HepG2 (cell line): ENCODE results near the gene SPTBN4. TPM values are rescaled to one million over a fixed set of nuclear protein-coding genes. Genes with fewer than 3 reads are reported as not detected.

ENCODE experiments used
- AKAP8 ChIP-seq: sonication (generic); formaldehyde crosslinking; IDR thresholded peaks from 2 replicates; pipeline ENCODE4 v1.5.1; 2020; ENCODE audit warnings: mild to moderate bottlenecking, missing genetic modification reagents
- DZIP1 ChIP-seq: sonication (generic); formaldehyde crosslinking; IDR thresholded peaks from 2 replicates; pipeline ENCODE4 v1.5.0; 2020; ENCODE audit warnings: mild to moderate bottlenecking, missing genetic modification reagents
- FOXA3 ChIP-seq: IDR thresholded peaks from 2 replicates; pipeline ENCODE4 v1.6.1; 2016; ENCODE audit warnings: missing genetic modification reagents, missing compliant biosample characterization
- JUND ChIP-seq: sonication (generic); formaldehyde crosslinking; IDR thresholded peaks from 2 replicates; pipeline ENCODE4 v1.8.0; 2022; ENCODE audit warnings: mild to moderate bottlenecking, missing genetic modification reagents
- KMT2B ChIP-seq: IDR thresholded peaks from 2 replicates; pipeline ENCODE4 v1.6.1; 2016; ENCODE audit warnings: missing genetic modification reagents, missing compliant biosample characterization
- MAFK ChIP-seq, 2 experiments: IDR thresholded peaks in 1 of 2; conservative IDR thresholded peaks in 1 of 2; 2 replicates each; pipeline ENCODE4 v1.6.1; 2011; ENCODE audit warnings: improper control_type of control experiment in 2 of 2, low read length in 2 of 2
- NR2F6 ChIP-seq, 2 experiments: IDR thresholded peaks; 2 replicates each; pipeline ENCODE4 v1.6.1; 2016; ENCODE audit warnings: antibody characterized with exemption in 1 of 2, mild to moderate bottlenecking in 1 of 2
- RAD51 ChIP-seq: fragments of 450-650 bp; IDR thresholded peaks from 2 replicates; pipeline ENCODE4 v1.6.1; 2016; ENCODE audit warnings: borderline replicate concordance
- RELA ChIP-seq: sonication (generic); formaldehyde crosslinking; IDR thresholded peaks from 2 replicates; pipeline ENCODE4 v1.4.0; 2020; ENCODE audit warnings: missing genetic modification reagents
- SP1 ChIP-seq, 2 experiments: fragments of 450-650 bp in 1 of 2; sonication (generic) in 1 of 2; formaldehyde crosslinking in 1 of 2; IDR thresholded peaks; 2 replicates each; pipeline versions ENCODE4 v1.4.0 to v1.6.1; 2016 to 2020; ENCODE audit warnings: missing genetic modification reagents in 1 of 2
- SP140L ChIP-seq: sonication (generic); formaldehyde crosslinking; IDR thresholded peaks from 2 replicates; pipeline ENCODE4 v1.4.0; 2020; ENCODE audit warnings: missing genetic modification reagents, borderline replicate concordance
- ZBTB21 ChIP-seq: sonication (generic); formaldehyde crosslinking; IDR thresholded peaks from 2 replicates; pipeline ENCODE4 v1.4.0; 2020; ENCODE audit warnings: missing genetic modification reagents
- ZMAT3 ChIP-seq: sonication (generic); formaldehyde crosslinking; conservative IDR thresholded peaks from 2 replicates; pipeline ENCODE4 v1.7.0; 2021; ENCODE audit warnings: missing genetic modification reagents
- ZMYM4 ChIP-seq: sonication (generic); formaldehyde crosslinking; IDR thresholded peaks from 2 replicates; pipeline ENCODE4 v1.8.1; 2023; ENCODE audit warnings: mild to moderate bottlenecking, missing genetic modification reagents
- ZNF121 ChIP-seq: sonication (generic); formaldehyde crosslinking; IDR thresholded peaks from 2 replicates; pipeline ENCODE4 v1.5.0; 2020; ENCODE audit warnings: mild to moderate bottlenecking, missing genetic modification reagents
- ZNF362 ChIP-seq: sonication (generic); formaldehyde crosslinking; IDR thresholded peaks from 2 replicates; pipeline ENCODE4 v1.4.0; 2020; ENCODE audit warnings: missing genetic modification reagents, mild to moderate bottlenecking, borderline replicate concordance
- ZNF562 ChIP-seq: sonication (generic); formaldehyde crosslinking; IDR thresholded peaks from 2 replicates; pipeline ENCODE4 v1.8.0; 2022; ENCODE audit warnings: missing genetic modification reagents, borderline replicate concordance
- ZNF589 ChIP-seq: sonication (generic); formaldehyde crosslinking; conservative IDR thresholded peaks from 2 replicates; pipeline ENCODE4 v1.8.0; 2022; ENCODE audit warnings: mild to moderate bottlenecking, moderate library complexity, missing genetic modification reagents
- ZNF614 ChIP-seq: IDR thresholded peaks from 2 replicates; pipeline ENCODE4 v1.6.1; 2018; ENCODE audit warnings: missing biosample characterization, missing genetic modification reagents, inconsistent platforms, borderline replicate concordance
- ZNF768 ChIP-seq: sonication (generic); formaldehyde crosslinking; IDR thresholded peaks from 2 replicates; pipeline ENCODE4 v1.4.0; 2020; ENCODE audit warnings: missing genetic modification reagents
- ZNF777 ChIP-seq: sonication (generic); formaldehyde crosslinking; IDR thresholded peaks from 2 replicates; pipeline ENCODE4 v1.4.0; 2020; ENCODE audit warnings: missing genetic modification reagents
- polyA plus RNA-seq, 8 experiments: library from polyadenylated mRNA; depleted of rRNA in 3 of 8; stranded (reverse) in 7 of 8; unstranded in 1 of 8; fragments of >200 nt; fragmentation: Illumina TruSeq in 4 of 8; extraction: Trizol in 4 of 8; gene quantifications; 2 replicates each; pipeline versions ENCODE4 v1.2.1 to v1.2.3, GENCODE V29; 2011 to 2016; ENCODE audit warnings: low read depth in 4 of 8, missing spikeins in 1 of 8, mixed read lengths in 1 of 8; ENCODE audit not compliant: insufficient read depth in 1 of 8
- total RNA-seq, 5 experiments: library from RNA; depleted of rRNA; stranded (reverse); fragments of >200 nt; fragmentation: Illumina TruSeq; extraction: Trizol; gene quantifications; 2 replicates each; pipeline ENCODE4 v1.2.3, GENCODE V29; 2016; ENCODE audit warnings: low read depth in 1 of 5
- TF ChIP-seq, protein P1 (sequence below): sonication (generic); formaldehyde crosslinking; conservative IDR thresholded peaks from 2 replicates; pipeline ENCODE4 v1.8.0; 2022; ENCODE audit warnings: mild to moderate bottlenecking, moderate library complexity, missing genetic modification reagents
- TF ChIP-seq, protein P2 (sequence below): IDR thresholded peaks from 2 replicates; pipeline ENCODE4 v1.6.1; 2016

Gene SPTBN4
- total and polyA plus RNA-seq, 2 of the 13 experiments (the other 11 are each of a cell fraction or from before 2014, with no cell fraction given) = 0.11 TPM

DNA sequence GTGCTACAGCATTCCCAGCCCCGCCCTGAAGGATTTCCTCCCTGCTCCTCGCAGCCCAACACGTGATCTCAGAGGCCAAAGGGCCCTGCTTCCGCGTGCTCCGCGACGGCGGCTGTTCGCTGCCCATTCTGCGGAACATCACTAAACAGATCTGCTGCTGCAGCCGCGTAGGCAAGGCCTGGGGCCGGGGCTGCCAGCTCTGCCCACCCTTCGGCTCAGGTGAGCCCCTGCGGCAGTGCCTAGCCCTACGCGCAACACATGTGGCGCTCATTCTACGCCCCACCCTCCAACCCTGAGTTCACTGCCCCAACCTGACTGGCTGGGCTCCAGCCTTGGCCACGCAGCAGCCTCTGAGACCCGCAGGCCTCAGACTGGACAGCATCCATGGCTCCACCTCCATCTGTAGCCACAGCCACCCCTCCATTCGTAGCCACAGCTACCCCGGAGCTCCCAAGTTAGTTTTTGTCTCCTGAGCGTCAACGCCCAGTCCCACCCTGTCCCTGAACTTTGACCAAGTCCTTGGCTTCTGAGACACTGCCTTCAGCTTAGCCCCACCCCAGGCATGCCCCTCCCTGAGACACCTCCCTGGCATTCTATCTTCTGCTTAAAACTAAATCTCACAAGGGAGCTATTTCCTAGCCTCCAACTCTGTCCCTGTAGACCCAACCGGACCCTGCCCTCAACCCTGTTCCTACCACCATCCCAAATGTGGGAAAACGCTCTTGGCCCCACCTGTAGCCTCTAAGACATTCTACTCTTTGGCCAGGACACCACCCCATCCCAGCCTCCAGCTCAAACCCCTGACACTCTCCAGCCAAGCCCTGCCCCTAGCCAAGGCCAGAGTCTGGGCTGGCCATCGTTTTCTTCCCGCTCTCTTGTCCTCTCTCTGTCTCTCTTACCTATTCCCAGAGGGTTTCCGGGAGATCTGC is 140.8 kb downstream of the SPTBN4 start (continued):
- TF ChIP-seq, protein P1, sequence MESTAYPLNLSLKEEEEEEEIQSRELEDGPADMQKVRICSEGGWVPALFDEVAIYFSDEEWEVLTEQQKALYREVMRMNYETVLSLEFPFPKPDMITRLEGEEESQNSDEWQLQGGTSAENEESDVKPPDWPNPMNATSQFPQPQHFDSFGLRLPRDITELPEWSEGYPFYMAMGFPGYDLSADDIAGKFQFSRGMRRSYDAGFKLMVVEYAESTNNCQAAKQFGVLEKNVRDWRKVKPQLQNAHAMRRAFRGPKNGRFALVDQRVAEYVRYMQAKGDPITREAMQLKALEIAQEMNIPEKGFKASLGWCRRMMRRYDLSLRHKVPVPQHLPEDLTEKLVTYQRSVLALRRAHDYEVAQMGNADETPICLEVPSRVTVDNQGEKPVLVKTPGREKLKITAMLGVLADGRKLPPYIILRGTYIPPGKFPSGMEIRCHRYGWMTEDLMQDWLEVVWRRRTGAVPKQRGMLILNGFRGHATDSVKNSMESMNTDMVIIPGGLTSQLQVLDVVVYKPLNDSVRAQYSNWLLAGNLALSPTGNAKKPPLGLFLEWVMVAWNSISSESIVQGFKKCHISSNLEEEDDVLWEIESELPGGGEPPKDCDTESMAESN (CRISPR knock-in tag) = peak; percentile 67; the same call in 1 of the 2 replicates
- TF ChIP-seq, protein P2, sequence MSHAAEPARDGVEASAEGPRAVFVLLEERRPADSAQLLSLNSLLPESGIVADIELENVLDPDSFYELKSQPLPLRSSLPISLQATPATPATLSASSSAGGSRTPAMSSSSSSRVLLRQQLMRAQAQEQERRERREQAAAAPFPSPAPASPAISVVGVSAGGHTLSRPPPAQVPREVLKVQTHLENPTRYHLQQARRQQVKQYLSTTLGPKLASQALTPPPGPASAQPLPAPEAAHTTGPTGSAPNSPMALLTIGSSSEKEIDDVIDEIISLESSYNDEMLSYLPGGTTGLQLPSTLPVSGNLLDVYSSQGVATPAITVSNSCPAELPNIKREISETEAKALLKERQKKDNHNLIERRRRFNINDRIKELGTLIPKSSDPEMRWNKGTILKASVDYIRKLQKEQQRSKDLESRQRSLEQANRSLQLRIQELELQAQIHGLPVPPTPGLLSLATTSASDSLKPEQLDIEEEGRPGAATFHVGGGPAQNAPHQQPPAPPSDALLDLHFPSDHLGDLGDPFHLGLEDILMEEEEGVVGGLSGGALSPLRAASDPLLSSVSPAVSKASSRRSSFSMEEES (CRISPR knock-in tag) = peak; percentile 79
- TF ChIP-seq ZMYM4 = no peak
- TF ChIP-seq ZMAT3 (CRISPR knock-in tag) = 0 out of 2 replicates have a peak, but pooled peaks have one; percentile 38
- TF ChIP-seq ZNF562 (CRISPR knock-in tag) = no peak
- no peak for TF ChIP-seq FOXA3 (CRISPR knock-in tag)
- TF ChIP-seq JUND = no peak
- TF ChIP-seq ZNF121 (CRISPR knock-in tag) = no peak
- TF ChIP-seq ZNF589 = no peak; the same call in 1 of the 2 replicates
- TF ChIP-seq ZNF362 = no peak
- no peak for TF ChIP-seq DZIP1
- TF ChIP-seq SP140L = no peak
- TF ChIP-seq ZNF777 (CRISPR knock-in tag) = peak; percentile 42; the same call in 1 of the 2 replicates
- TF ChIP-seq RELA = no peak
- TF ChIP-seq RAD51 = no peak
- TF ChIP-seq AKAP8 (CRISPR knock-in tag) = no peak
- TF ChIP-seq ZNF768 (CRISPR knock-in tag) = peak; percentile 51; the same call in 1 of the 2 replicates
- TF ChIP-seq ZNF614 (CRISPR knock-in tag) = no peak
- 0 out of 2 replicates have a peak, but pooled peaks have one; percentile 42 for TF ChIP-seq KMT2B (CRISPR knock-in tag)
- TF ChIP-seq NR2F6 (IDR thresholded peaks at IDR 0.05) = 0 out of 2 replicates have a peak, but pooled peaks have one; percentile 20
- peak; percentile 80 for TF ChIP-seq NR2F6 (CRISPR knock-in tag; IDR thresholded peaks at IDR 0.05)
- TF ChIP-seq ZBTB21 (CRISPR knock-in tag) = no peak
- TF ChIP-seq MAFK (conservative IDR thresholded peaks at IDR 0.05 in 1 of 2, IDR thresholded peaks at IDR 0.05 in 1 of 2; ENCODE audit: low read length in 2 of 2) = no peak
- no peak for TF ChIP-seq SP1 (IDR thresholded peaks at IDR 0.05)
- peak; percentile 35; the same call in 1 of the 2 replicates for TF ChIP-seq SP1 (CRISPR knock-in tag; IDR thresholded peaks at IDR 0.05)
